Ascending aorta (tissue), 2 donors: ENCODE measurements around the gene ADCY2. TPM values are rescaled to one million over a fixed set of nuclear protein-coding genes. Genes with fewer than 3 reads are reported as not detected.

ENCODE experiments used
- DNase-seq, 2 donors: peaks; one replicate each; pipeline ENCODE4 v3.0.0-alpha.2; 2019; ENCODE audit warnings: low spot score in 2 of 2
- H3K27ac ChIP-seq, 2 donors: fragments of 200-600 bp; sonication (generic); one replicate each; pipeline ENCODE4 v1.5.1; 2016 to 2017; ENCODE audit warnings: mild to moderate bottlenecking in 1 of 2
- H3K27me3 ChIP-seq: fragments of 200-600 bp; sonication (generic); one replicate; pipeline ENCODE4 v1.5.1; 2017
- H3K36me3 ChIP-seq, 2 donors: fragments of 200-600 bp; sonication (generic); one replicate each; pipeline ENCODE4 v1.5.1; 2016
- H3K4me1 ChIP-seq, 2 donors: fragments of 200-600 bp; sonication (generic); one replicate each; pipeline ENCODE4 v1.5.1; 2016 to 2017; ENCODE audit warnings: mild to moderate bottlenecking in 1 of 2
- H3K4me3 ChIP-seq, 2 donors: fragments of 200-600 bp; sonication (generic); one replicate each; pipeline ENCODE4 v1.5.1; 2016 to 2017; ENCODE audit warnings: mild to moderate bottlenecking in 1 of 2
- H3K9me3 ChIP-seq, 2 donors: fragments of 200-600 bp; sonication (generic); one replicate each; pipeline ENCODE4 v1.5.1; 2016
- intact Hi-C: fragments of 100-400 bp; cut with DNase I; formaldehyde crosslinking; loops from one replicate; pipeline ENCODE4 v1.15.1; 2023
- total RNA-seq: library from RNA; depleted of rRNA; stranded (reverse); fragments of >200 nt; gene quantifications from one replicate; pipeline ENCODE4 v1.1.0, GENCODE V29; 2016
- TF ChIP-seq, protein P1 (sequence below), 3 experiments: fragments of 200-600 bp in 2 of 3; fragments of 450-650 bp in 1 of 3; sonication (generic) in 2 of 3; IDR thresholded peaks; one replicate each; pipeline ENCODE4 v1.5.1; 2016 to 2019; ENCODE audit warnings: antibody characterized with exemption in 3 of 3, mild to moderate bottlenecking in 1 of 3, moderate library complexity in 1 of 3

The ADCY2 gene
- total RNA-seq, 1 donor from 2014 or later, result 0.11 TPM

DNA sequence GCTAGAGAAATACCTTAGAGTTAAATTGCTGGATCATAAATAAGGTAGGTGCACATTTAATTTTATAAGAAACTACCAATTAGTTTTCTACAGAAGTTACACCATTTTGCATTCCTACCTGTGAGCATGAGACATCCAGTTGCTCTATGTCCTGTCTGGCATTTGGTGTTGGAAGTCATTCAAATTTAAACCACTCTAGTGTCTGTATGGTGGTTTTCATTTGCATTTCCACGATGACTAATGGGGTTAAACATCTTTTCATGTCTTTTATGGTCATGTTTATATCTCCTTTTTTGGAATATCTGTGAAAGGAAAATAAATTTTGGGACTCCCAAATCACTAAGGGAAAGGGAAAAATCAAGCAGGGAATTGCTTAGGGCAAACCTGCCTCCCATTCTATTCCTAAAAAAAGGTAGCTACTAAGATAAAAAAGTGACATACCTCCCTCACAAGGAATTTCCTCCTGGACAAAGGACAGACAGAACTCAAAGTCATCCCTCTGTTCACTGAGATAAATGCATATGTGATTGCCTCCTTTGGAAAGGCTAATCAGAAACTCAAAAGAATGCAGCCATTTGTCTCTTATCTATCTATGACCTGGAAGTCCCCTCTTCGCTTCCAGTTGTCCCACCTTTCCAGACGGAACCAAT is 31.6 kb upstream of the ADCY2 start:
- no peak overlapping the region for H3K4me3 ChIP-seq
- DNase-seq, result no peak
- intact Hi-C loops, result no loop called here
- TF ChIP-seq, protein P1, sequence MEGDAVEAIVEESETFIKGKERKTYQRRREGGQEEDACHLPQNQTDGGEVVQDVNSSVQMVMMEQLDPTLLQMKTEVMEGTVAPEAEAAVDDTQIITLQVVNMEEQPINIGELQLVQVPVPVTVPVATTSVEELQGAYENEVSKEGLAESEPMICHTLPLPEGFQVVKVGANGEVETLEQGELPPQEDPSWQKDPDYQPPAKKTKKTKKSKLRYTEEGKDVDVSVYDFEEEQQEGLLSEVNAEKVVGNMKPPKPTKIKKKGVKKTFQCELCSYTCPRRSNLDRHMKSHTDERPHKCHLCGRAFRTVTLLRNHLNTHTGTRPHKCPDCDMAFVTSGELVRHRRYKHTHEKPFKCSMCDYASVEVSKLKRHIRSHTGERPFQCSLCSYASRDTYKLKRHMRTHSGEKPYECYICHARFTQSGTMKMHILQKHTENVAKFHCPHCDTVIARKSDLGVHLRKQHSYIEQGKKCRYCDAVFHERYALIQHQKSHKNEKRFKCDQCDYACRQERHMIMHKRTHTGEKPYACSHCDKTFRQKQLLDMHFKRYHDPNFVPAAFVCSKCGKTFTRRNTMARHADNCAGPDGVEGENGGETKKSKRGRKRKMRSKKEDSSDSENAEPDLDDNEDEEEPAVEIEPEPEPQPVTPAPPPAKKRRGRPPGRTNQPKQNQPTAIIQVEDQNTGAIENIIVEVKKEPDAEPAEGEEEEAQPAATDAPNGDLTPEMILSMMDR (IDR thresholded peaks at IDR 0.05), result no peak
- no peaks in the 10 kb centered on the region for H3K4me1 ChIP-seq
- H3K36me3 ChIP-seq, result no peaks in the 10 kb centered on the region
- no peaks in the 10 kb centered on the region for H3K9me3 ChIP-seq
- no peak overlapping the region for H3K27ac ChIP-seq
- no peaks in the 10 kb centered on the region for H3K27me3 ChIP-seq

DNA sequence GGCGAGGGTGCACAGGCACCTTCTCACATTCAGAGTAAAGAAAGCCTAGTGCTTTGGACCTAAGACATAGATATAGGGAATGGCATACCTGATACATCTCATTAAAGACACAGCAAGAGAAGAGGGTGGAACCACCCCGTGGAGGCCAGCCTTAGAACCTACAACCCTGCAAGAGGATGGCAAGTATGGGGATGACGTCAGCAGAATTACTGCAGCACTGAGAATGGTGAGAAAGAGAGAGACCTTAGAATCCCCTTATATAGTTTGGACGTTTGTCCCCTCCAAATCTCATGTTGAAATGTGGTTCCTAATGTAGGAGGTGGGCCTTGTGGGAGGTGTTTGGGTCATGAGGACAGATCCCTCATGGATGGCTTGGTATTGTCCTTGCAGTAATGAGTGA is 28.2 kb upstream of the ADCY2 start:
- TF ChIP-seq, protein P1 (IDR thresholded peaks at IDR 0.05), result no peak
- no peak for DNase-seq
- Histone ChIP-seq H3K4me3 (no peak overlapping the region), H3K4me1 (no peaks in the 10 kb centered on the region), H3K36me3 (no peaks in the 10 kb centered on the region), H3K27me3 (no peaks in the 10 kb centered on the region), H3K27ac (no peak overlapping the region), H3K9me3 (no peaks in the 10 kb centered on the region)
- intact Hi-C loops, result no loop called here

DNA sequence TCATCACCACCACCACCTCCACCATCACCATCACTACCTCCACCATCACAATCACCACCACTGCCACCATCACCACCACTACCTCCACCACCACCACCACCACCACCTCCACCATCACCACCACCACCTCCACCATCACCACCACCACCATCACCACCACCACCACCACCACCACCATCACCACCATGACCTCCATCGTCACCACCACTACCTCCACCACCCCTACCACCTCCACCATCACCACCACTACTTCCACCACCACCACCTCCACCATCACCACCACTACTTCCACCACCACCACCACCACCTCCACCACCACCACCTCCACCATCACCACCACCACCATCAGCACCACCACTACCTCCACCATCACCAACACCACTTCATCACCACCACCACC is 23.5 kb upstream of the ADCY2 start:
- H3K27ac ChIP-seq, result no peak overlapping the region
- TF ChIP-seq, protein P1 (IDR thresholded peaks at IDR 0.05), result no peak
- H3K36me3 ChIP-seq, result no peaks in the 10 kb centered on the region
- no peaks in the 10 kb centered on the region for H3K27me3 ChIP-seq
- intact Hi-C loops, result no loop called here
- no peaks in the 10 kb centered on the region for H3K4me1 ChIP-seq
- DNase-seq, result no peak
- no peaks in the 10 kb centered on the region for H3K9me3 ChIP-seq
- no peak overlapping the region for H3K4me3 ChIP-seq

DNA sequence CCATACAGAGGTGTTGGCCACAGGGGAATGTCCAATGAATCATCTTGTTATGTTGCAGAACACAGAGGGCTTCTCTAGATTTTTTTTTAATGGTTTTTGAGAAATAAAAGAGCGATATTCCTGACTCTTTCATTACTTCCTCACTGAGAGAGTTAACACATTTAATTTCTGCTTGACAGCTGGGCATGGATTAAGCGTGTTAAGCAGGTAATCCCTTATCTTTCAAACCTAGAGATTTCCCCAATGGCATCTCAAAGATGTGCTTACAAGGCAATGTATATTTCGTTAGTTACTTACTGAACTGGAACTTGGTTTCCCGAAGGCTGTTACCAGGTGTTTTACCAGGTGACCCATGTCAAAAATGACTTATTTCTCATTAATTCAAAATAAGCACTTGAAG is 21.8 kb upstream of the ADCY2 start:
- intact Hi-C loops, result no loop called here
- no peaks in the 10 kb centered on the region for H3K4me1 ChIP-seq
- TF ChIP-seq, protein P1 (IDR thresholded peaks at IDR 0.05), result no peak

DNA sequence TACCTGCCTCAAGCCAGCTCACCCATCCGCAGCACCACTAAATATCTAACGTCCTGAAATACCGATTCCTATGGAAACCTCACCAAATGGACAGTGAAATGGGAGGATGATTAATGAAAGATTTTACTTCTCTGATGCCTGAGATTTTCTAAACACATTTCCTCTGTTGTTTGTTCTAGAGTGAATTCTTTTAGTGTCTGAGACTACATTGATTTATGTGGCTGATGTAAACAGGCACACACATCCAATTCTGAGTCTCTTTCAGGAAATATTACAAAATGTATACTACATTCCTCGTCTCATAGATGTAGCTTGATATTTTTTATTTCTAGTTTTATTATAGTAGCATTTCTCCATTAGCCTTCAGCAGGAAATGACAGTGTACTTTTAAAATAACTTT is 20.5 kb upstream of the ADCY2 start:
- Histone ChIP-seq H3K9me3 (no peaks in the 10 kb centered on the region), H3K4me3 (no peak overlapping the region), H3K27ac (no peak overlapping the region), H3K4me1 (no peaks in the 10 kb centered on the region), H3K27me3 (no peaks in the 10 kb centered on the region), H3K36me3 (no peaks in the 10 kb centered on the region)
- intact Hi-C loops, result no loop called here
- TF ChIP-seq, protein P1 (IDR thresholded peaks at IDR 0.05), result no peak
- DNase-seq, result no peak

More for the DNA sequence above, 21.8 kb upstream of the ADCY2 start:
- no peaks in the 10 kb centered on the region for H3K36me3 ChIP-seq
- H3K27ac ChIP-seq, result no peak overlapping the region
- no peaks in the 10 kb centered on the region for H3K27me3 ChIP-seq
- H3K9me3 ChIP-seq, result no peaks in the 10 kb centered on the region
- no peak overlapping the region for H3K4me3 ChIP-seq
- DNase-seq, result no peak

DNA sequence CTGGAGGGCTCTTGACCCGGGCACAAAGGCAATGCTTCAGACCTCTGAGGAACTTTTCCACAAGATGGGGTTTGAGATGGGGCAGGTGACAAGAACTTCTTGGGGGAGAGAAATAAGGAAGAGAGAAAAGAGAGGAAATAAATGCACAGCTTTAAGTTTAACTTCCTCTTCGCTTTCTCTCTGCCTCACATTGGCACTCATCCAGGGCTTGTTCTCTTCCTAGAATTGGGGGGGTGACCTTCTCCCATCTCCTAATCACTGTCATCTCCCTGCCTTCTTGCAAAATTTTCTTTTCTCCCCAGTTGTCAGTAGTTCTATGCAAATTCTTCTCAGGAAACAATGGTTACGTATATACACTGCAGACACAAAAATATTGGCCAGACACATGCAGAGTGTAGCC is 19.1 kb upstream of the ADCY2 start:
- Histone ChIP-seq H3K9me3 (no peaks in the 10 kb centered on the region), H3K27ac (no peak overlapping the region), H3K36me3 (no peaks in the 10 kb centered on the region), H3K27me3 (no peaks in the 10 kb centered on the region), H3K4me1 (no peaks in the 10 kb centered on the region), H3K4me3 (no peak overlapping the region)
- no peak for DNase-seq
- TF ChIP-seq, protein P1 (IDR thresholded peaks at IDR 0.05), result no peak
- intact Hi-C loops, result no loop called here
